Activated T-helper 2 cell treated with anti-CD3 and anti-CD28 coated beads, Interferon-gamma antibody, Interleukin-2, Interleukin-4, amounts not matched to agents 10 μg/mL and 5 μg/mL and 100 μg/mL, durations not matched to agents 14 hours and 24 hours and 36 hours (primary cell): ENCODE data around the gene TRAF3. TPM values are rescaled to one million over a fixed set of nuclear protein-coding genes. Genes with fewer than 3 reads are reported as not detected.

Source experiments
- DNase-seq: peaks from one replicate; pipeline ENCODE4 v3.0.0; 2021; ENCODE audit warnings: low spot score
- H3K27ac Mint-ChIP-seq: one replicate; pipeline ENCODE4 v1.8.0; 2021; ENCODE audit warnings: mixed read lengths
- H3K27me3 Mint-ChIP-seq: one replicate; pipeline ENCODE4 v1.8.0; 2021; ENCODE audit warnings: low read depth, mixed read lengths
- H3K36me3 Mint-ChIP-seq: one replicate; pipeline ENCODE4 v1.8.0; 2021; ENCODE audit warnings: low read depth, mixed read lengths
- H3K4me1 Mint-ChIP-seq: one replicate; pipeline ENCODE4 v1.8.0; 2021; ENCODE audit warnings: low read depth, mixed read lengths
- H3K4me3 Mint-ChIP-seq: one replicate; pipeline ENCODE4 v1.8.0; 2021; ENCODE audit warnings: low read depth, mild to moderate bottlenecking, moderate library complexity, mixed read lengths
- H3K9me3 Mint-ChIP-seq: one replicate; pipeline ENCODE4 v1.8.0; 2021; ENCODE audit warnings: mixed read lengths
- intact Hi-C: fragments of 100-400 bp; cut with micrococcal nuclease; formaldehyde crosslinking; loops from one replicate; pipeline ENCODE4 v1.15.1; 2023
- total RNA-seq: library from RNA; stranded (reverse); gene quantifications from 2 replicates; pipeline ENCODE4 v1.2.3, GENCODE V29; 2022

The TRAF3 gene
- total RNA-seq, 1 donor from 2014 or later, result 67.8 TPM

GRCh38 chr14:102823546-102823945 is 46.3 kb downstream of the TRAF3 start:
- Mint-ChIP-seq H3K27me3 (no peaks in the 10 kb centered on the region), H3K27ac (no peak overlapping the region), H3K4me1 (peaks cover 56% of the 10 kb centered on the region), H3K36me3 (peaks cover 48% of the 10 kb centered on the region), H3K4me3 (no peak overlapping the region), H3K9me3 (no peaks in the 10 kb centered on the region)
- no peak for DNase-seq
- intact Hi-C loops, result no loop called here

GRCh38 chr14:102824832-102825231 is 47.6 kb downstream of the TRAF3 start:
- H3K9me3 Mint-ChIP-seq, result no peaks in the 10 kb centered on the region
- H3K27ac Mint-ChIP-seq, result no peak overlapping the region
- DNase-seq, result no peak
- peaks cover 55% of the 10 kb centered on the region for H3K4me1 Mint-ChIP-seq
- H3K36me3 Mint-ChIP-seq, result peaks cover 47% of the 10 kb centered on the region
- H3K27me3 Mint-ChIP-seq, result no peaks in the 10 kb centered on the region
- H3K4me3 Mint-ChIP-seq, result no peak overlapping the region
- intact Hi-C loops, result no loop called here

- H3K27me3 Mint-ChIP-seq, result no peaks in the 10 kb centered on the region
- H3K9me3 Mint-ChIP-seq, result no peaks in the 10 kb centered on the region
- H3K36me3 Mint-ChIP-seq, result peaks cover 49% of the 10 kb centered on the region
- DNase-seq, result no peak
- no peak overlapping the region for H3K4me3 Mint-ChIP-seq
- intact Hi-C loops, result no loop called here
- peaks cover 56% of the 10 kb centered on the region for H3K4me1 Mint-ChIP-seq
- no peak overlapping the region for H3K27ac Mint-ChIP-seq
Observed at GRCh38 chr14:102825307-102826095, 48.3 kb downstream of the TRAF3 start.

- intact Hi-C loops, result no loop called here
- peak overlapping the region; percentile 7 for H3K27ac Mint-ChIP-seq
- H3K36me3 Mint-ChIP-seq, result peaks cover 53% of the 10 kb centered on the region
- no peaks in the 10 kb centered on the region for H3K9me3 Mint-ChIP-seq
- H3K4me1 Mint-ChIP-seq, result peaks cover 62% of the 10 kb centered on the region
- no peak overlapping the region for H3K4me3 Mint-ChIP-seq
- H3K27me3 Mint-ChIP-seq, result no peaks in the 10 kb centered on the region
- DNase-seq, result no peak
Observed at GRCh38 chr14:102826161-102826560, 48.9 kb downstream of the TRAF3 start.

GRCh38 chr14:102826751-102827675 is 49.8 kb downstream of the TRAF3 start:
- peaks cover 60% of the 10 kb centered on the region for H3K36me3 Mint-ChIP-seq
- no peak for DNase-seq
- H3K27ac Mint-ChIP-seq, result no peak overlapping the region
- H3K4me1 Mint-ChIP-seq, result peaks cover 64% of the 10 kb centered on the region
- intact Hi-C loops, result no loop called here
- H3K4me3 Mint-ChIP-seq, result no peak overlapping the region
- no peaks in the 10 kb centered on the region for H3K9me3 Mint-ChIP-seq
- H3K27me3 Mint-ChIP-seq, result no peaks in the 10 kb centered on the region

GRCh38 chr14:102827716-102828115 is 50.5 kb downstream of the TRAF3 start:
- Mint-ChIP-seq H3K9me3 (no peaks in the 10 kb centered on the region), H3K36me3 (peaks cover 60% of the 10 kb centered on the region), H3K27ac (no peak overlapping the region)

GRCh38 chr14:102828151-102828550 is 50.9 kb downstream of the TRAF3 start:
- peaks cover 61% of the 10 kb centered on the region for H3K4me1 Mint-ChIP-seq
- no peak overlapping the region for H3K27ac Mint-ChIP-seq
- H3K9me3 Mint-ChIP-seq, result no peaks in the 10 kb centered on the region
- intact Hi-C loops, result no loop called here
- no peak overlapping the region for H3K4me3 Mint-ChIP-seq
- H3K27me3 Mint-ChIP-seq, result no peaks in the 10 kb centered on the region
- H3K36me3 Mint-ChIP-seq, result peaks cover 61% of the 10 kb centered on the region
- DNase-seq, result no peak

More at GRCh38 chr14:102827716-102828115, 50.5 kb downstream of the TRAF3 start:
- H3K4me3 Mint-ChIP-seq, result no peak overlapping the region
- H3K4me1 Mint-ChIP-seq, result peaks cover 61% of the 10 kb centered on the region
- intact Hi-C loops, result no loop called here
- no peak for DNase-seq
- H3K27me3 Mint-ChIP-seq, result no peaks in the 10 kb centered on the region

GRCh38 chr14:102829016-102829548 is 51.8 kb downstream of the TRAF3 start:
- intact Hi-C loops, result no loop called here
- Mint-ChIP-seq H3K9me3 (no peaks in the 10 kb centered on the region), H3K27me3 (no peaks in the 10 kb centered on the region), H3K27ac (peak overlapping the region; percentile 17), H3K4me1 (peaks cover 56% of the 10 kb centered on the region), H3K4me3 (no peak overlapping the region), H3K36me3 (peaks cover 67% of the 10 kb centered on the region)
- DNase-seq, result no peak

GRCh38 chr14:102830474-102831045 is 53.3 kb downstream of the TRAF3 start:
- peaks cover 75% of the 10 kb centered on the region for H3K36me3 Mint-ChIP-seq
- intact Hi-C loops, result loop anchor here (1.0 to 2.0 kb wide), 3 partner anchors 8 to 52 kb away; no protein-coding TSS in a partner anchor
- peak overlapping the region; percentile 43 for H3K4me3 Mint-ChIP-seq
- H3K9me3 Mint-ChIP-seq, result no peaks in the 10 kb centered on the region
- H3K27me3 Mint-ChIP-seq, result no peaks in the 10 kb centered on the region
- no peak for DNase-seq
- H3K27ac Mint-ChIP-seq, result peak overlapping the region; percentile 85
- H3K4me1 Mint-ChIP-seq, result peaks cover 49% of the 10 kb centered on the region

- H3K36me3 Mint-ChIP-seq, result peaks cover 70% of the 10 kb centered on the region
Observed at GRCh38 chr14:102831163-102831804, 54.0 kb downstream of the TRAF3 start.

GRCh38 chr14:102833341-102833740 is 56.1 kb downstream of the TRAF3 start:
- Mint-ChIP-seq H3K9me3 (no peaks in the 10 kb centered on the region), H3K27me3 (no peaks in the 10 kb centered on the region), H3K4me3 (no peak overlapping the region), H3K27ac (peak overlapping the region; percentile 33), H3K36me3 (peaks cover 77% of the 10 kb centered on the region), H3K4me1 (peaks cover 41% of the 10 kb centered on the region)
- DNase-seq, result no peak
- intact Hi-C loops, result no loop called here

More at GRCh38 chr14:102831163-102831804, 54.0 kb downstream of the TRAF3 start:
- Mint-ChIP-seq H3K27me3 (no peaks in the 10 kb centered on the region), H3K27ac (peak overlapping the region; percentile 85), H3K9me3 (no peaks in the 10 kb centered on the region), H3K4me1 (peaks cover 50% of the 10 kb centered on the region), H3K4me3 (peak overlapping the region; percentile 31)
- DNase-seq, result no peak
- intact Hi-C loops, result loop anchor here (1.0 to 2.0 kb wide), 3 partner anchors 9 to 52 kb away; no protein-coding TSS in a partner anchor

- intact Hi-C loops, result no loop called here
- H3K4me1 Mint-ChIP-seq, result peaks cover 35% of the 10 kb centered on the region
Observed at GRCh38 chr14:102833991-102834390, 56.7 kb downstream of the TRAF3 start.

More at GRCh38 chr14:102833991-102834390, 56.7 kb downstream of the TRAF3 start:
- Mint-ChIP-seq H3K27ac (no peak overlapping the region), H3K4me3 (no peak overlapping the region), H3K27me3 (no peaks in the 10 kb centered on the region), H3K36me3 (peaks cover 77% of the 10 kb centered on the region), H3K9me3 (no peaks in the 10 kb centered on the region)
- DNase-seq, result no peak
